Hematopoietic multipotent progenitor cell treated with erythropoietin and hydrocortisone succinate and interleukin-3 and kit ligand, for 8 days (in vitro differentiated cells): ENCODE measurements around the gene EIF4EBP3.
"Not testable (repeated sequence)": the region's sequence is repeated elsewhere in the genome, so short reads cannot be mapped to it uniquely, and the experiment has no call there.

ENCODE experiments used
- DNase-seq: peaks from one replicate; pipeline ENCODE4 v3.0.0-alpha.2; 2015

Gene EIF4EBP3

GRCh38 chr5:140579188-140579747 lies 31.8 kb downstream of the EIF4EBP3 start:
- DNase-seq, result not testable (repeated sequence)

DNA sequence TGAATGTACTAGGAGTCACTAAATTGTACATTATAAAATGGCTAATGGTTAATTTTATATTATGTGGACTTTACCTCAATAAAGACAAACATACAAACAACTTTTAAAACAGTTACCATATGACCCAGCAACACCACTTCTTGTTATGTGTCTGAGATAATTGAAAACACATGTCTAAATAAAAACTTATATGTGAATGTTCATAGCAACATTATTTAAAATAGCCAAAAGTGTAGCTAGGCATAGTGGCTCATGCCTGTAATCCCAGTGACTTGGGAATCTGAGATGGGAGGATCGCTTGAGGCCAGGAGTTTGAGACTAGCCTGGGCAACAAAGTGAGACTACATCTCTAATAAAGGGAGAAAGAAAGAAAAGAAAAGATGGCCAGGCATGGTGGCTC lies 40.0 kb downstream of the EIF4EBP3 start:
- no peak for DNase-seq

DNA sequence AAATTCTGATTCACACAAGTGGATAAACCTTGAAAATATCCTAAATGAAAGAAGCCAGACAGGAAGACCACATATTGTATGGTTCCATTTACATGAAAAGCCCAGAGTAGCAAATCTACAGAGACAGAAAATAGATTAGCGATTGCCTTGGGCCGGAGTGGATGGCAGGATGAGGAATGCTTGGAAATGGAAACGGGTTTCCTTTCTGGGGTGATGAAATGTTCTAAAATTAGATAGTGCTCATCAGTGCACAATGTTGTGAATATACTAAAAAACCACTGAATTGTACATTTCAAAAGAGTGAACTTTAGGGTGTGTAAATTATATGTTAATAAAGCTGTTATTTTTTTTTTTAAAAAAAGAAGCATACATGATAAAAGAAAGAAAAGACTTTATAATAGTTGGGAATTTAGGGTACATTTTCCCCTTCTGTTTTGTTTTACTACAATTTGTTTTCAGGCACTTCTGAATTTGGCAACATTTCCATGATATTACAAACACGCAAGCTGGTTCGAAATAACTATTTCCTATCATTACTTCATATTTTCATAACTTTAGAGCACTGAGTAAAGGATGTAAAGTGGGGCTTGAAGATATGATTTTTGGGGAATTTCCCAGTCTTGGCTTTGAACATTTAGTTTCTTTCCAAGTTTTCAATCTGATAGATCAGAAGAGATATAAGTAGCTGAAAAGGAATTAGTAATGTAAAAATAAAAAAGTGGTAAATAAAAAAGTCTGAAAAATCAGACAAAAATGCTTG lies 41.0 kb downstream of the EIF4EBP3 start:
- no peak for DNase-seq

GRCh38 chr5:140590861-140591260 lies 43.4 kb downstream of the EIF4EBP3 start:
- DNase-seq, result no peak

- DNase-seq, result no peak
These were observed 44.4 kb downstream of the EIF4EBP3 start for GRCh38 chr5:140591747-140592372.

DNA sequence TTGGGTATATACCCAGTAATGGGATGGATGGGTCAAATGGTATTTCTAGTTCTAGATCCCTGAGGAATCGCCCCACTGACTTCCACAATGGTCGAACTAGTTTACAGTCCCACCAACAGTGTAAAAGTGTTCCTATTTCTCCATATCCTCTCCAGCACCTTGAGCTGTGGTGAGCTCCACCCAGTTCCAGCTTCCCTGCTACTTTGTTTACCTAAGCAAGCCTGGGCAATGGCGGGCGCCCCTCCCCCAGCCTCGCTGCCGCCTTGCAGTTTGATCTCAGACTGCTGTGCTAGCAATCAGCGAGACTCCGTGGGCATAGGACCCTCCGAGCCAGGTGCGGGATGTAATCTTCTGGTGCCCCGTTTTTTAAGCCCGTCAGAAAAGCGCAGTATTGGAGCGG lies 45.6 kb downstream of the EIF4EBP3 start:
- not testable (repeated sequence) for DNase-seq

GRCh38 chr5:140594169-140594568 lies 46.7 kb downstream of the EIF4EBP3 start:
- DNase-seq, result no peak

DNA sequence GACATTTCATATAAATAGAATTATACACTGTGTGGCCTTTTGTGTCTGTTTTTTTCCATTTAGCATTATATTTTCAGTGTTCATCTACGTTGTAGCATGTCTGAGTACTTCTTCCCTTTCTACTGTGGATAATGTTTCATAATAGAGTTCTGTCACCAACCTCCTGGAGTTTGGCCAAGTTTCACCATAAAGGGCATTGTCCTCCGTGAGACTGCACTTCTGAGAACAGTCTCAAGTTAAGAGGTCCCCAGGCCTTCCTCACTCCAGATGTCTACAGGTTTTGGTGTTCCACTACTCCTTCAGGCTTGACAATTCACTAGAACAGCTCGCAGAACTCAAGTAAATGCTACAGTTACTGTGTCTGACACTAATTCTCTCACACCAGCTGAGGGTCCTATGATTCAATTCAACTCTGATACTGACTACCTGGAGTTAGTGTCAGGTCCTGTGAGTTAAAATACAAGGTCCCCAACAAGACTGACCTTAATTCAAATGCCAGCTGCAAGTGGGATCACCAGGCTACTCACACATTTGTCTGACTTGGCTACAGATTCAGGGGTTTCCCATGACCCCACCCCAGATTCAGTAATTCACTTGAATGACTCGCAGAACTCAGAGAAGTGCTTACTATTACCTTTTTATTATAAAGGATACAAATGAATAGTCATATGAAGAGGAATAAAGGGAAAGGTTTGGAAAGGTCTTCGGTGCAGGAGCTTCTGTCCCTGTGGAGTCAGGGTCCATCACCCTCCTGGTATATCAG lies 48.3 kb downstream of the EIF4EBP3 start:
- DNase-seq, result peak; percentile 62

DNA sequence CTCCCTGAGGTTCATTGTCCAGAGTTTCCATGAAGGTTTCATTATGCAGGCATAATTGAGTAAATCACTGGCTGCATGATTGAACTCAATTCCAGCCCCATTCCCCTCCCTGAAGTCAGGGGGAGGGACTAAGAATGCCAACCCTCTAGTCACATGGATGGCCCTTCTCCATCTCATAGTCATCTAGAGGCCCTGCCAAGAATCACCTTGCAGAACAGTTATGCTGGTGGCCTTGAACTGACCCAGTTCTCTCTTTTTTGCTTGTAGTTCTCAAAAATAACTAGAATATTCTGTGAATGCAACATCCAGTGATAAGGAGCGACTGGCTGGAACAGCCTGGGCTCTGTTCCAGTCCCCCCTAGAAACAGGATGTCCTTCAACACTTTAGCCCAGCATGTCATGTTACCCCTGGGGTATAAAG lies 48.9 kb downstream of the EIF4EBP3 start:
- DNase-seq, result no peak

DNA sequence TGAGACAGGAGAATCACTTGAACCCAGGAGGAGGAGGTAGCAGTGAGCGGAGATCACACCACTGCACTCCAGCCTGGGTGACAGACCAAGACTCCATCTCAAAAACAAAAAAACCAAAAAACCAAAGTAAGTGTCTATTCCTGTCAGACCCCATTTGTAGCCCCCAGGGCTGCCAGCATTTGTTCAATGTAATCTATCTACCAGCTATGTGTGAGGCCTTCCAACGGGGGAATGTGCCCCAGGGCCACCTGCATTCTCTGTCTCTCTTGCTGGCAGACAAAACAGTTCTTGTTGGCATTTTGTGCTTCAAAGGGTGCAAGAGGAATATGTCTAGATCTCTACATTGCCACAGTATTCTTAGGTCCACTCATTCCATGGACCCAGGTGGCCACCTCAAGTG lies 51.4 kb downstream of the EIF4EBP3 start:
- DNase-seq, result no peak
